Upper lobe of left lung (tissue), 4 donors: ENCODE measurements around the gene DENND1B.

Experiments used
- EP300 ChIP-seq, 4 donors: sonication (generic); formaldehyde crosslinking; IDR thresholded peaks; one replicate each; pipeline ENCODE4 v1.5.1; 2017; ENCODE audit warnings: antibody characterized with exemption in 4 of 4, control low read depth in 2 of 4
- POLR2A ChIP-seq, 4 donors: fragments of 450-650 bp; IDR thresholded peaks; one replicate each; pipeline ENCODE4 v1.5.1; 2016 to 2017; ENCODE audit warnings: antibody characterized with exemption in 4 of 4, mild to moderate bottlenecking in 2 of 4
- TF ChIP-seq, protein P1 (sequence below), 6 experiments: fragments of 450-650 bp in 4 of 6; fragments of 200-600 bp in 2 of 6; sonication (generic) in 2 of 6; IDR thresholded peaks; one replicate each; pipeline ENCODE4 v1.5.1; 2016 to 2019; ENCODE audit warnings: antibody characterized with exemption in 6 of 6

DNA sequence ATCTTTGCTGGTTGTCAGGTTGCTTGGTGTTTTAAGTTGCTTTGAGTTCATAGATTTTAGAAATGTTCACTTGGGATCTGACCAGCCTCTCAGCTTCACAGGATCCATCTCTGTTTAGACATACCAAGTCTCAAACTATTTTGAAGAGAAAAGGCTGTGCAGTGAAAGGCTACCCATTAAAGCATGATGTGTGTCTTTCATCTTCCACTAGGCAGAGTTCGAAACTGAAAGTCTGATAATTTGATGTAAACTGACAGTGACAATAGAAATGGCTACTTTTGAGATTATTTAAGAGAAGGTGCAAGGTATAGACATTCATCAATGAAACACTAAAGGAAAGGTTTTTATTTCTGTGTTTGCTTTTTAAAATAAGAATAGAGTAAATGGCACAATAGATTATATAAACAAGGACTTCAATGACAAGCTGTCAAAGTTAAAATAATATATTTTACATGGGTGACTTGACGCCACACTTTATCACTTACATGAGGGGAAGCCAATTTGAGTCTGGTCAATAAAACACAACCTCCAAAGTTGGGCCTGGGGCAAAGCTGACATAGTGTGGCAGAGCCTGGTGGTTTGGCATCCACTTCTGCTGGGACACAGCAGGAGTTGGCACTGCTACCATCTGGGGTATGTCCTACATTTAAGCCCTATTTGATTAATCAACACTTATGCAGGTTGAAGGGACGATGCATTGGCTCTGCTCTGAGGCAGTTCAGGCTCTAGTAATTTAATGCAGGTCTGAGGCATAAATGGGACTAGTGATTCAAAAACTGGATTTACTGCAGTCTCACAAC lies 309.6 kb downstream of the DENND1B start:
- TF ChIP-seq POLR2A (IDR thresholded peaks at IDR 0.05) (no peak), EP300 (IDR thresholded peaks at IDR 0.05) (no peak)
- TF ChIP-seq, protein P1, sequence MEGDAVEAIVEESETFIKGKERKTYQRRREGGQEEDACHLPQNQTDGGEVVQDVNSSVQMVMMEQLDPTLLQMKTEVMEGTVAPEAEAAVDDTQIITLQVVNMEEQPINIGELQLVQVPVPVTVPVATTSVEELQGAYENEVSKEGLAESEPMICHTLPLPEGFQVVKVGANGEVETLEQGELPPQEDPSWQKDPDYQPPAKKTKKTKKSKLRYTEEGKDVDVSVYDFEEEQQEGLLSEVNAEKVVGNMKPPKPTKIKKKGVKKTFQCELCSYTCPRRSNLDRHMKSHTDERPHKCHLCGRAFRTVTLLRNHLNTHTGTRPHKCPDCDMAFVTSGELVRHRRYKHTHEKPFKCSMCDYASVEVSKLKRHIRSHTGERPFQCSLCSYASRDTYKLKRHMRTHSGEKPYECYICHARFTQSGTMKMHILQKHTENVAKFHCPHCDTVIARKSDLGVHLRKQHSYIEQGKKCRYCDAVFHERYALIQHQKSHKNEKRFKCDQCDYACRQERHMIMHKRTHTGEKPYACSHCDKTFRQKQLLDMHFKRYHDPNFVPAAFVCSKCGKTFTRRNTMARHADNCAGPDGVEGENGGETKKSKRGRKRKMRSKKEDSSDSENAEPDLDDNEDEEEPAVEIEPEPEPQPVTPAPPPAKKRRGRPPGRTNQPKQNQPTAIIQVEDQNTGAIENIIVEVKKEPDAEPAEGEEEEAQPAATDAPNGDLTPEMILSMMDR (IDR thresholded peaks at IDR 0.05): no peak
